ENCODE data around the gene DGAT2L6. TPM values are rescaled to one million over a fixed set of nuclear protein-coding genes. Genes with fewer than 3 reads are reported as not detected.
"Not testable (repeated sequence)": the region's sequence is repeated elsewhere in the genome, so short reads cannot be mapped to it uniquely, and the experiment has no call there.

DGAT2L6 gene
- total RNA-seq, 1 experiment from 2014 or later, result not detected

DNA sequence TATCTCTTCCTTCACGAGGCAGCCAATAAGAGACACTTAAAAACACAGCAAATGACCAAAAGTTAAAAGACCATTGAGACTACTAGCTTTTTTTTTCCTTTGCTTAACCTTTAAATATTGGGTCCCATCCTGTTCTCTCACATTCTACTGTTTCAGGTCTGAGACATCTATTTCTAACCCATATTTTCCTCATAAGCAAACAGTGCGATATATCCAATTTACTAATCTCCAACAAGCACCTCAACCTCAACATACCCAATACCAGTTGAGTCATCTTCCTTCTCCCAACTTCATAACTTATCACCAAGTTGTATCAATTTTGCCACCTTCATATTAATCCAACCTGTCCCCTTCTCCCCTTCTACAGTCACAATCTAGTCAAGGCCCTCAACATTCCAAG lies 64.2 kb downstream of the DGAT2L6 start:
- intact Hi-C loops (cut with micrococcal nuclease; ENCODE audit: unreplicated experiment), result no loop called here
- no peaks in the 10 kb centered on the region for H3K4me1 Mint-ChIP-seq (ENCODE audit: low read depth, unreplicated experiment)
- TF ChIP-seq, protein P1, sequence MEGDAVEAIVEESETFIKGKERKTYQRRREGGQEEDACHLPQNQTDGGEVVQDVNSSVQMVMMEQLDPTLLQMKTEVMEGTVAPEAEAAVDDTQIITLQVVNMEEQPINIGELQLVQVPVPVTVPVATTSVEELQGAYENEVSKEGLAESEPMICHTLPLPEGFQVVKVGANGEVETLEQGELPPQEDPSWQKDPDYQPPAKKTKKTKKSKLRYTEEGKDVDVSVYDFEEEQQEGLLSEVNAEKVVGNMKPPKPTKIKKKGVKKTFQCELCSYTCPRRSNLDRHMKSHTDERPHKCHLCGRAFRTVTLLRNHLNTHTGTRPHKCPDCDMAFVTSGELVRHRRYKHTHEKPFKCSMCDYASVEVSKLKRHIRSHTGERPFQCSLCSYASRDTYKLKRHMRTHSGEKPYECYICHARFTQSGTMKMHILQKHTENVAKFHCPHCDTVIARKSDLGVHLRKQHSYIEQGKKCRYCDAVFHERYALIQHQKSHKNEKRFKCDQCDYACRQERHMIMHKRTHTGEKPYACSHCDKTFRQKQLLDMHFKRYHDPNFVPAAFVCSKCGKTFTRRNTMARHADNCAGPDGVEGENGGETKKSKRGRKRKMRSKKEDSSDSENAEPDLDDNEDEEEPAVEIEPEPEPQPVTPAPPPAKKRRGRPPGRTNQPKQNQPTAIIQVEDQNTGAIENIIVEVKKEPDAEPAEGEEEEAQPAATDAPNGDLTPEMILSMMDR (IDR thresholded peaks at IDR 0.05; ENCODE audit: insufficient read depth in 1 of 2, low read depth in 1 of 2, low read length in 1 of 2, severe bottlenecking in 1 of 2, unreplicated experiment in 1 of 2), result no peak
- no peaks in the 10 kb centered on the region for H3K27me3 Mint-ChIP-seq (ENCODE audit: insufficient read depth, unreplicated experiment)
- Histone ChIP-seq H3K36me3 (ENCODE audit: control insufficient read depth, insufficient read depth, low read length) (no peaks in the 10 kb centered on the region), H3K27me3 (replicated peaks; ENCODE audit: control insufficient read depth, insufficient read depth, low read length) (no peaks in the 10 kb centered on the region), H3K4me3 (ENCODE audit: low read depth, low read length) (no peak overlapping the region), H3K4me1 (no peaks in the 10 kb centered on the region), H3K9me3 (no peaks in the 10 kb centered on the region)
- DNase-seq, result no peak
- no TSS peak for BruUV-seq (replicated peaks)
- ChIA-PET POLR2A (no interaction called here), CTCF (no interaction called here)
- H3K27ac Mint-ChIP-seq (ENCODE audit: unreplicated experiment), result no peak overlapping the region
- no peaks in the 10 kb centered on the region for H3K36me3 Mint-ChIP-seq (ENCODE audit: insufficient read depth, unreplicated experiment)
- H3K4me3 Mint-ChIP-seq (ENCODE audit: unreplicated experiment), result no peak overlapping the region
- no peaks in the 10 kb centered on the region for H3K9me3 Mint-ChIP-seq (ENCODE audit: unreplicated experiment)

DNA sequence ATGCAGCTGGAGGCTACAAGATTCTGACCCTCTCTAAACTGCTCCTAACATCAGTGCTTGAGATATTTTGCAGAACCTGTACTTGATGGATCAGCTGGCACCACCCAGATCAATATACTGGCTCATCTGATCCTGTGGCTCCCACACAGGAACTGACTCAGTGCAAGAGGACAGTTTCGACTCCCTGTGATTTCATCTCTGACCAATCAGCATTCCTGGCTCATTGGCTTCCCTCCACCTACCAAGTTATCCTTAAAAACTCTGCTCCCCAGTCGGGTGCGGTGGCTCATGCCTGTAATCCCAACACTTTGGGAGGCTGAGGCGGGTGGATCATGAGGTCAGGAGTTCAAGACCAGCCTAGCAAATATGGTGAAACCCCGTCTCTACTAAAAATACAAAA lies 66.3 kb downstream of the DGAT2L6 start:
- H3K4me1 Mint-ChIP-seq (ENCODE audit: low read depth, unreplicated experiment); H3K9me3 ChIP-seq; H3K27me3 ChIP-seq (replicated peaks; ENCODE audit: control insufficient read depth, insufficient read depth, low read length); H3K4me3 Mint-ChIP-seq (ENCODE audit: unreplicated experiment); H3K27me3 Mint-ChIP-seq (ENCODE audit: insufficient read depth, unreplicated experiment); H3K9me3 Mint-ChIP-seq (ENCODE audit: unreplicated experiment); H3K4me3 ChIP-seq (ENCODE audit: low read depth, low read length); H3K36me3 Mint-ChIP-seq (ENCODE audit: insufficient read depth, unreplicated experiment); DNase-seq; H3K27ac Mint-ChIP-seq (ENCODE audit: unreplicated experiment); POLR2A ChIA-PET; BruUV-seq (replicated peaks); H3K36me3 ChIP-seq (ENCODE audit: control insufficient read depth, insufficient read depth, low read length); CTCF ChIA-PET; H3K4me1 ChIP-seq; intact Hi-C loops (cut with micrococcal nuclease; ENCODE audit: unreplicated experiment): not testable (repeated sequence)

DNA sequence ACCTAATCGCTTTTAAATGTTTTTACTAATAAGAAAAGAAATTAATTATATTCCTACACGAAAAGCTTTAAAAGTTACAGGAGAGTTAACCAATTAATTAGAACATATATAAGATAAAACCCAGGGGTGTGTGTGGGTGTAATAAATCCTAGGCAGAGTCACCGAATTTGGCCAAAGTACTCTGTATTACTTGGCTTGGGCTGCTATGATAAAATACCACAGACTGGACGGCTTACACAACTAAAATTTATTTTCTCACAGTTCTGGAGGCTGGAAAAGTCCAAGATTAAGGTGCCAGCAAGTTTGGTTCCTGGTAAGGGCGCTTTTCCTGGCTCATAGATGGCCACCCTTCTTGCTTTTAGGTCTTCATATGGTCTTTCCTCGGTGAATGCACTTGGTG lies 67.6 kb downstream of the DGAT2L6 start:
- no peak for DNase-seq
- no peaks in the 10 kb centered on the region for H3K4me1 Mint-ChIP-seq (ENCODE audit: low read depth, unreplicated experiment)
- H3K4me3 Mint-ChIP-seq (ENCODE audit: unreplicated experiment), result no peak overlapping the region
- no peaks in the 10 kb centered on the region for H3K9me3 ChIP-seq
- no peaks in the 10 kb centered on the region for H3K27me3 ChIP-seq (replicated peaks; ENCODE audit: control insufficient read depth, insufficient read depth, low read length)
- no peak overlapping the region for H3K4me3 ChIP-seq (ENCODE audit: low read depth, low read length)
- no peaks in the 10 kb centered on the region for H3K36me3 ChIP-seq (ENCODE audit: control insufficient read depth, insufficient read depth, low read length)
- H3K27ac Mint-ChIP-seq (ENCODE audit: unreplicated experiment), result no peak overlapping the region
- intact Hi-C loops (cut with micrococcal nuclease; ENCODE audit: unreplicated experiment), result no loop called here
- H3K27me3 Mint-ChIP-seq (ENCODE audit: insufficient read depth, unreplicated experiment), result no peaks in the 10 kb centered on the region
- no peaks in the 10 kb centered on the region for H3K36me3 Mint-ChIP-seq (ENCODE audit: insufficient read depth, unreplicated experiment)
- H3K9me3 Mint-ChIP-seq (ENCODE audit: unreplicated experiment), result no peaks in the 10 kb centered on the region
- no TSS peak for BruUV-seq (replicated peaks)
- ChIA-PET POLR2A (no interaction called here), CTCF (no interaction called here)
- TF ChIP-seq, protein P1 (IDR thresholded peaks at IDR 0.05; ENCODE audit: insufficient read depth in 1 of 2, low read depth in 1 of 2, low read length in 1 of 2, severe bottlenecking in 1 of 2, unreplicated experiment in 1 of 2), result no peak
- no peaks in the 10 kb centered on the region for H3K4me1 ChIP-seq

DNA sequence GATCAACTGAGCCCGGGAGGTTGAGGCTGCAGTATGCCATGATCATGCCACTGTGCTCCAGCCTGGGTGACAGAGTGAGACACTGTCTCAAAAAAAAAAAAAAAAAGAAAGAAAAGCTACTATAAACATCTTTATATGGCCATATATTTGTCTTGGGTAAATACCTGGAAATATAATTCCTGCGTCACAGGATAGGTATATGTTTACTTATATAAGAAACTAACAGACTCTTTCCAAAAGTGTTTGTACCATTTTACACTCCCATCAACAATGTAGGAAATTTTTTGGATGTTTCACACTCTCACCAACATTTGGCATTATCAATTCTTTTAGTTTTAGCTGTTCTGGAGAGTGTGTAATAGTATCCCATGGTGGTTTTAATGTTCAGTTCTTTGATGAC lies 70.0 kb downstream of the DGAT2L6 start:
- H3K9me3 ChIP-seq, result no peaks in the 10 kb centered on the region
- no peaks in the 10 kb centered on the region for H3K36me3 Mint-ChIP-seq (ENCODE audit: insufficient read depth, unreplicated experiment)
- no peaks in the 10 kb centered on the region for H3K27me3 ChIP-seq (replicated peaks; ENCODE audit: control insufficient read depth, insufficient read depth, low read length)
- DNase-seq, result no peak
- H3K4me3 ChIP-seq (ENCODE audit: low read depth, low read length), result no peak overlapping the region
- H3K36me3 ChIP-seq (ENCODE audit: control insufficient read depth, insufficient read depth, low read length), result no peaks in the 10 kb centered on the region
- H3K27ac Mint-ChIP-seq (ENCODE audit: unreplicated experiment), result no peak overlapping the region
- H3K27me3 Mint-ChIP-seq (ENCODE audit: insufficient read depth, unreplicated experiment), result no peaks in the 10 kb centered on the region
- H3K4me3 Mint-ChIP-seq (ENCODE audit: unreplicated experiment), result no peak overlapping the region
- TF ChIP-seq, protein P1 (IDR thresholded peaks at IDR 0.05; ENCODE audit: insufficient read depth in 1 of 2, low read depth in 1 of 2, low read length in 1 of 2, severe bottlenecking in 1 of 2, unreplicated experiment in 1 of 2), result no peak
- no peaks in the 10 kb centered on the region for H3K9me3 Mint-ChIP-seq (ENCODE audit: unreplicated experiment)
- no peaks in the 10 kb centered on the region for H3K4me1 ChIP-seq
- BruUV-seq (replicated peaks), result no TSS peak
- ChIA-PET CTCF (no interaction called here), POLR2A (no interaction called here)
- H3K4me1 Mint-ChIP-seq (ENCODE audit: low read depth, unreplicated experiment), result no peaks in the 10 kb centered on the region
- intact Hi-C loops (cut with micrococcal nuclease; ENCODE audit: unreplicated experiment), result no loop called here

All from Caco-2 (cell line).